BLaER1 (cell line): Measurements from ENCODE around the gene ABCD4.

Source experiments
- H3K27ac ChIP-seq: shearing (Covaris generic); formaldehyde crosslinking; 2 replicates; pipeline ENCODE4 v1.8.1; 2022
- H3K27me3 ChIP-seq: shearing (Covaris generic); formaldehyde crosslinking; 2 replicates; pipeline ENCODE4 v1.8.1; 2022
- H3K36me3 ChIP-seq: shearing (Covaris generic); formaldehyde crosslinking; 2 replicates; pipeline ENCODE4 v1.8.1; 2022
- H3K4me1 ChIP-seq: shearing (Covaris generic); formaldehyde crosslinking; 2 replicates; pipeline ENCODE4 v1.8.1; 2022
- H3K4me2 ChIP-seq: shearing (Covaris generic); formaldehyde crosslinking; 2 replicates; pipeline ENCODE4 v1.8.1; 2022
- H3K4me3 ChIP-seq: shearing (Covaris generic); formaldehyde crosslinking; 2 replicates; pipeline ENCODE4 v1.8.1; 2022
- H3K9ac ChIP-seq: shearing (Covaris generic); formaldehyde crosslinking; 2 replicates; pipeline ENCODE4 v1.8.1; 2022
- H3K9me3 ChIP-seq: shearing (Covaris generic); formaldehyde crosslinking; 2 replicates; pipeline ENCODE4 v1.8.1; 2022
- H4K20me1 ChIP-seq: shearing (Covaris generic); formaldehyde crosslinking; 2 replicates; pipeline ENCODE4 v1.8.1; 2022
- Cebpa-rat ChIP-seq: shearing (Covaris generic); IDR thresholded peaks from 2 replicates; pipeline ENCODE4 v1.8.1; 2022

Gene ABCD4

GRCh38 chr14:74302152-74302628 lies 544 bp downstream of the ABCD4 start:
- no peaks in the 10 kb centered on the region for H3K27me3 ChIP-seq
- no peaks in the 10 kb centered on the region for H3K9me3 ChIP-seq
- H3K4me3 ChIP-seq = peak overlapping the region; percentile 80
- peaks cover 38% of the 10 kb centered on the region for H3K36me3 ChIP-seq
- H4K20me1 ChIP-seq = peaks cover 48% of the 10 kb centered on the region
- TF ChIP-seq Cebpa-rat = no peak
- peaks cover 34% of the 10 kb centered on the region for H3K4me1 ChIP-seq
- H3K27ac ChIP-seq = peak overlapping the region; percentile 72
- H3K9ac ChIP-seq = peak overlapping the region; percentile 82
- peak overlapping the region; percentile 89 for H3K4me2 ChIP-seq

- Histone ChIP-seq H3K9ac (peak overlapping the region; percentile 82), H3K4me3 (peak overlapping the region; percentile 80), H3K36me3 (peaks cover 43% of the 10 kb centered on the region), H3K9me3 (no peaks in the 10 kb centered on the region), H3K4me1 (peaks cover 34% of the 10 kb centered on the region), H3K27ac (peak overlapping the region; percentile 45; the same call in 1 of the 2 replicates), H3K4me2 (peak overlapping the region; percentile 89), H4K20me1 (peaks cover 54% of the 10 kb centered on the region), H3K27me3 (no peaks in the 10 kb centered on the region)
- no peak for TF ChIP-seq Cebpa-rat
Measured at GRCh38 chr14:74301594-74302151, 1.1 kb downstream of the ABCD4 start.

DNA sequence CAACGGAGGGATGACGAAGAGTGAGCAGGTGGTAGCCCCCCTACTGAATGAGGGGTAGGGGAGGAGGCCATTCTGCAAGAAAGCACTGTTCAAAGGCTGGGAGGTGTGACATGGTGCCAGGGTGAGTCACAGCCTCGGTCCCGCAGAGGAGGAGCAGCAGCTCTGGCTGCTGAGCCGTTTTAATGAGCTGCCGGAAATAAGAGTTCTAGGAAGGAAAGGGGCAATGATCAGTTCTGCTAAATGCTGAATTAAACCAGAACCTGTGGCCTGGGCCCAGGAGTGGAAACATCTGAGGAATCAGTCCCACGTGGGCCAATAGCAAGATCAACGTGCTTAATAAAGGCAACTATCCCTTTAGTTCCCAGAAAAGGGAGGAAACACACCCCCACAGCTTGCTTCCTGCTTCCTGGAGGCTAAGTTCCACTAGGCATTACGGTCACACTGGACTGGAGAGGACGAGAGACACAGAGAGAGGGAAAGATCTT lies 3.6 kb downstream of the ABCD4 start:
- no peaks in the 10 kb centered on the region for H3K27me3 ChIP-seq
- no peak overlapping the region for H3K9ac ChIP-seq
- H3K4me1 ChIP-seq = peaks cover 34% of the 10 kb centered on the region
- H3K27ac ChIP-seq = no peak overlapping the region
- H4K20me1 ChIP-seq = peaks cover 79% of the 10 kb centered on the region
- H3K9me3 ChIP-seq = no peaks in the 10 kb centered on the region
- no peak overlapping the region for H3K4me3 ChIP-seq
- TF ChIP-seq Cebpa-rat = no peak
- peaks cover 68% of the 10 kb centered on the region for H3K36me3 ChIP-seq
- no peak overlapping the region for H3K4me2 ChIP-seq

DNA sequence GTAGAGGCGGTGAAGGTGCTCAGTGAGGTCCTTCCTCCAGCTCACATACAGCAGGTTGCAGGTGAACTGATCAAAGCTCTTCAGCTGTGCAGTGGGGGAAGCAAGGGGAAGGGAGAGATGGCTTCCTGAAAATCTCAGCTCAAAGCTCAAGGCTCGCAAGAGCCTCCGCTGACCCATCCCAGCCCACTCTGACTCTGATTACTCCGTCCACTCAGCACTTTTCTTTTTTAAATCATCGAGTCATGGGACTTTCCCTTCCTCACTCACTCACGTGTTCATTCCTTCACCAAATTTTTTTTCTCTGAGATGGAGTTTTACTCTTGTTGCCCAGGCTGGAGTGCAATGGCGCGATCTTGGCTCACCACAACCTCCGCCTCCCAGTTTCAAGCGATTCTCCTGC lies 4.7 kb downstream of the ABCD4 start:
- peaks cover 26% of the 10 kb centered on the region for H3K4me1 ChIP-seq
- H3K9me3 ChIP-seq = no peaks in the 10 kb centered on the region
- no peaks in the 10 kb centered on the region for H3K27me3 ChIP-seq
- H3K4me3 ChIP-seq = no peak overlapping the region
- H4K20me1 ChIP-seq = peaks cover 90% of the 10 kb centered on the region
- no peak for TF ChIP-seq Cebpa-rat
- H3K4me2 ChIP-seq = no peak overlapping the region
- H3K36me3 ChIP-seq = peaks cover 78% of the 10 kb centered on the region
- H3K27ac ChIP-seq = no peak overlapping the region
- no peak overlapping the region for H3K9ac ChIP-seq

DNA sequence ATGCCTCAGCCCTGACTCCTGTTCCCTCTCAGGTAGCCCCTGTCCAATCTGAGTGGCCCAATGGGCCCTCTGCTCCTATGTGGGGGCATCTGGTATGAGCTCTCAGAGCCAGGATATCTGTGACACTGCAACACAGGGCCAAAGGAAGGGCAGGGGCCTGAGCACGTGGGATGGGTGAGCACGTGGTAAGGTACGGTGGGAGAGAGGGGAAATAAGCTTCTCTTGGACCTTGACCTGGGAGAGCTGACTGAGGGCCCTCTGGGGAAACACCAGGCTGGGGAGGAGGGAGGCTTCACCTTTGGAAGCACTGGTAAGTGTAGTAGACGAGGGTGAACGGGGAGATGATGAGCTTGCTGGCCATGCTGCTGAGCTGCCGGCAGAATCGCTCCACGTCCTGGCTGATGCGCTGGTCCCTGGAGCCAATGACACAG lies 6.7 kb downstream of the ABCD4 start:
- no peak for TF ChIP-seq Cebpa-rat
- peaks cover 100% of the 10 kb centered on the region for H4K20me1 ChIP-seq
- H3K27me3 ChIP-seq = no peaks in the 10 kb centered on the region
- H3K27ac ChIP-seq = no peak overlapping the region
- H3K4me3 ChIP-seq = no peak overlapping the region
- no peak overlapping the region for H3K9ac ChIP-seq
- H3K9me3 ChIP-seq = no peaks in the 10 kb centered on the region
- H3K4me2 ChIP-seq = no peak overlapping the region
- peaks cover 98% of the 10 kb centered on the region for H3K36me3 ChIP-seq
- H3K4me1 ChIP-seq = peaks cover 30% of the 10 kb centered on the region

- Histone ChIP-seq H3K9me3 (no peaks in the 10 kb centered on the region), H4K20me1 (peaks cover 99% of the 10 kb centered on the region), H3K4me2 (no peak overlapping the region), H3K9ac (no peak overlapping the region), H3K27ac (no peak overlapping the region), H3K36me3 (peaks cover 98% of the 10 kb centered on the region), H3K4me3 (no peak overlapping the region), H3K27me3 (no peaks in the 10 kb centered on the region), H3K4me1 (peaks cover 18% of the 10 kb centered on the region)
- TF ChIP-seq Cebpa-rat = no peak
Measured at GRCh38 chr14:74293606-74294005, 9.1 kb downstream of the ABCD4 start.

DNA sequence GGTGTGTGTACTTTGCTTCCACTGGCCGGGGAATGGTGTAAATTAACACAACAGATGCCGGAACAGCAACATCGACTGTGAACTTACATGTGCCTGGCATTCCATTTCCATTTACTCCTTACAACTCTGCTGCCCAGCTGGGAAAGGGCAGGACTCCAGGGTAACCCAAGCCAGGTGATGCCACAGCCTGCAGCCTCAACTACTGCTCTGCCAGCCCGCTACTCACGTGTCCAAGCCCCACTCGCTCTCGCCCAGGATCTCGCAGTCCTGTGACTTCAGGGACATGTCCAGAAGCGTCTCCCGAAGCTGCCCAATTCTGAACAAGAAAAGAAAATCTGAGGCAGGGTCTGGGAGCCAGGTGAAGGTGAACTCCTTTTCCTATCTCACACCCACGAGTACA lies 10.7 kb downstream of the ABCD4 start:
- H3K4me2 ChIP-seq = peak overlapping the region; percentile 26; the same call in 1 of the 2 replicates
- no peaks in the 10 kb centered on the region for H3K27me3 ChIP-seq
- no peak for TF ChIP-seq Cebpa-rat
- no peak overlapping the region for H3K27ac ChIP-seq
- no peak overlapping the region for H3K4me3 ChIP-seq
- H3K36me3 ChIP-seq = peaks cover 98% of the 10 kb centered on the region
- no peak overlapping the region for H3K9ac ChIP-seq
- peaks cover 99% of the 10 kb centered on the region for H4K20me1 ChIP-seq
- no peaks in the 10 kb centered on the region for H3K9me3 ChIP-seq
- peaks cover 32% of the 10 kb centered on the region for H3K4me1 ChIP-seq

DNA sequence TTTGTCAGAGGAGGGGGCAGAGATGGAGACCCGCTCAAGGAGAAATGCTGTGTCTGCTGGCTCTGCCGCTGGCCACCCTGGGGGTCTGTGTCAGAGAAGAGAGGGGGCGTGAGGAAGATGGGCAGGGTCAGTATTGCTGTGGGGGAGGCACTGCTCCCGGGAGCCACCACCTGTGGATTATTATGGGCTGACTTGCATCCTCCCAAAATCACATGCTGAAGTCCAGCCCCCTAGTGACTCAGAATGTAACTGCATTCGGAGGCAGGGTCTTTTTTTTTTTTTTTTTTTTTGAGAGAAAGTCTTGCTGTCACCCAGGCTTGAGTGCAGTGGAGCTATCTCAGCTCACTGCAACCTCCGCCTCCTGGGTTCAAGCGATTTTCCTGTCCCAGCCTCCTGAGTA lies 12.3 kb downstream of the ABCD4 start:
- no peak overlapping the region for H3K4me3 ChIP-seq
- no peak overlapping the region for H3K27ac ChIP-seq
- H3K36me3 ChIP-seq = peaks cover 96% of the 10 kb centered on the region
- no peaks in the 10 kb centered on the region for H3K9me3 ChIP-seq
- H3K9ac ChIP-seq = no peak overlapping the region
- peaks cover 41% of the 10 kb centered on the region for H3K4me1 ChIP-seq
- H4K20me1 ChIP-seq = peaks cover 98% of the 10 kb centered on the region
- H3K4me2 ChIP-seq = no peak overlapping the region
- H3K27me3 ChIP-seq = no peaks in the 10 kb centered on the region
- TF ChIP-seq Cebpa-rat = no peak

DNA sequence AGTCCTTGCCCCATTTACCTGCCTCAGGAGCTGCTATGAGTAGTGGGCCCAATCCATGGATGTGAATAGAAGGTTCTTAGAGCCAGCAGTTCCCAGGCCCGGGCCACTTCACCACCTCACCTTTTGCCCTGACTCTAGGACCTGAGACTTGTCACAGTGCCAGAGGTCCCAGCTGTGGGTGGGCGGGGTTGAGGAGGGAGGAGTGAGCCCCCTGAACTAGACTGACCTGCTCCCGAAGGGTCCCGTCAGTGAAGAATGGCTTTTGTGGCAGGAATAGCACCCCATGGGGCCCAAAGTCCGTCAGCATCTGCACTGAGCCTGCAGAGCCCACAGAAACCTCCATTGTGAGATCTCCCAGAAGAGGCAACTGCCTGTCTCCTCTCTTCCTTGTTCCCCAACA lies 12.9 kb downstream of the ABCD4 start:
- Histone ChIP-seq H3K36me3 (peaks cover 96% of the 10 kb centered on the region), H3K9ac (no peak overlapping the region), H3K9me3 (no peaks in the 10 kb centered on the region), H4K20me1 (peaks cover 92% of the 10 kb centered on the region), H3K27ac (no peak overlapping the region), H3K27me3 (no peaks in the 10 kb centered on the region), H3K4me1 (peaks cover 41% of the 10 kb centered on the region), H3K4me3 (no peak overlapping the region), H3K4me2 (no peak overlapping the region)
- no peak for TF ChIP-seq Cebpa-rat

DNA sequence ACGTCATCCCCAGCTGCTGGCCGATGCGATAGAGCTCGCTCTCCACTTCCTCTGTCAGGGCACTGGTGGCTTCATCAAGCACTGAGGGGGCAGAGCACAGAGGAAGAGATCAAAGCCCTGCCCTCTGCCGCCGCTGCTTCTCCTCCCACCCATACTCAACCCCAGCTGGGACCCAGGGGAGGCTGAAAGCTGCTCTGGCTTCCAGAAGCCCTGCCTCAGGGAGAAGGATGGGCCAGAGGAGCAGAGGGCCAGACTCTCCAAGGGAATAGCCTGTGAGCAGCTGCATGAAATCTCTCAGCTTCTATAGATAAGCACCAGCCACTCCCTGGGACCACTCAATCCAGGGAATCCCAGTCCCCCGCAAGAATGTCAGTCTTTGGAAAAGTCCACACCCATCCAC lies 16.0 kb downstream of the ABCD4 start:
- 0 out of 2 replicates have a peak overlapping the region, but pooled peaks have one; percentile 5 for H3K9ac ChIP-seq
- no peak overlapping the region for H3K27ac ChIP-seq
- no peak overlapping the region for H3K4me3 ChIP-seq
- TF ChIP-seq Cebpa-rat = no peak
- peaks cover 98% of the 10 kb centered on the region for H3K36me3 ChIP-seq
- H4K20me1 ChIP-seq = peaks cover 61% of the 10 kb centered on the region
- no peaks in the 10 kb centered on the region for H3K9me3 ChIP-seq
- no peaks in the 10 kb centered on the region for H3K27me3 ChIP-seq
- peaks cover 34% of the 10 kb centered on the region for H3K4me1 ChIP-seq
- peak overlapping the region; percentile 68 for H3K4me2 ChIP-seq

DNA sequence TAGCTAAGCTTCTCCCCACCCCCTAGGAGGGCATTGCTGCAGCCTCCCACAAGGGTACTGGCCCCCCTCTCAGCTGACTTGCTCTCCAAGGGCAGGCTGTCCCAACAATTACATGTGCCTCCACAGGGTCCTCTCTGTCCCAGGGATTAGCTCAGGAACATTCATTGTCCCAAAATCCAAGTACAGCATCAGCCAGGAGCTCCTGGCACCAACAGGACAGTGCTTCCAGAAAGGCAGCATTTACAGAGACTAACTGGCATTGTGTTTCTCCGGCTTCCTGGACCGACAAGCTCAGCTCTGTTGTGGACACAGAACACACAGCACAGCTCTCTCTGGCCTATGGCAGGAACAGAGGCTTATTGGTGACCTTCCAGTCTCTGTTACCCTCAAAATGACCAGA lies 21.7 kb downstream of the ABCD4 start:
- no peak for TF ChIP-seq Cebpa-rat
- Histone ChIP-seq H3K36me3 (peaks cover 67% of the 10 kb centered on the region), H3K4me2 (no peak overlapping the region), H3K4me1 (peaks cover 5% of the 10 kb centered on the region), H3K9me3 (peaks cover 30% of the 10 kb centered on the region), H3K4me3 (no peak overlapping the region), H4K20me1 (peaks cover 5% of the 10 kb centered on the region), H3K9ac (no peak overlapping the region), H3K27me3 (no peaks in the 10 kb centered on the region), H3K27ac (no peak overlapping the region)
